NCI-H2081 treated with DMSO at 0.1 percent for 48 hours (cell line): ENCODE data around the gene PIP4K2A.
"Not testable (repeated sequence)": the region's sequence is repeated elsewhere in the genome, so short reads cannot be mapped to it uniquely, and the experiment has no call there.

Experiments used
- DNase-seq: peaks from one replicate; lab custom pipeline; 2025; lab: John Stamatoyannopoulos, UW

Gene PIP4K2A

DNA sequence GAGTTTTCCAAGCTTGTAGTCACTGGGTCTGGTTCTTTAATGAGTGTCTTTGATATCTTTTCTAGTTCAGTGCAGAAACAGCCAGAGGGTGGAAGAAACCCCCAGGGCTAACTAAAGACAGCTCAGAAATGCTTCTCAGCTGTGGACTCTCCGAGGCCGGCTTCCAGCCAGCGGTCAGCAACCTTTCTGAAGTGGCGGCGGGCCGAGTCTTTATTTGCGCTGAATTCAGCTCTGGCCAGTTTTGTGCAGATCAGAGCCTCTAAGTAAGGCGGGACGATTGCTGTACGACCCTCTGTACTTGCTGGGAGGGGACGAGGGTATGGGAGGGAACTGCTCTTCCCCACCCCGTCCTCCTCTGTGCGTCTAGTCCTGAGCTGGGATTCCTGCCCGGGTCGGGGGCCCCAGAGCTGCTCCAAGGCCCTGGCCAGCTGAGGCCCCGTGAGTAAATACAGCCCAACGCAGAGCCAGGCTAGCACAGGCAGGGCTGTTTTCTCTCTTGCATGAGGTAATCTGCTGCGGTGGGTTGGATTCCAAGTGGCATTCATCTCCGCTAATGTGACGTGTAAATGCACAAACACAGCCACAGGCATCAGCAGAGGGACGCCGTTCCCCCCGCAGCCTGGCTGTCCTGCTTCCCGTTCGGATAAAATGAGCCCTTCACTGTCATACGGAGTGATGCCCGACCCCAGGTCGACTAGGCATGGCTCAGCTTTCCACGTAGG, 159.8 kb downstream of the PIP4K2A start:
- no peak for DNase-seq

DNA sequence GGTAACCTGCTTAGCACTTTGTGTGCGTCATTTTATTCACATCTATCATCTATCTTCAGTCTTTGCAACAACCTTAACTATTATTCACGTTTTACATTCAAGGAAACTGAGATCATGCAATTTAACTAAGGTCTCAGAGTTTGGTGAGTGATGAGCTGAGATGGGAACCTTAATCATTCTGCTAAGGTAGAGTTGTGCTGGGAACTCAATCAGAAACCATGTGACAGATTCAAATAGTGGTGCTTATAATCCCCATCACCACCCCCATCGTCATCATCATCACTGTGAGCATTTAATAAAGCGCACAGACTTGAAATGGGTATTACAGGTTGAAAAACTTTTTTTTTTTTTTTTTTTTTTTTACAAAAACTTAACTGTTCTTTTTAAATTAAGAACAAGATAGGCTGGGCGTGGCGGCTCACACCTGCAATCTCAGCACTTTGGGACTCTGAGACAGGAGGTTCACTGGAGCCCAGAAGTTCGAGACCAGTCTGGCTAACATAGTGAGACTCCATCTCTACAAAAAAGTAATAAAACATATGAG, 160.9 kb downstream of the PIP4K2A start:
- no peak for DNase-seq

DNA sequence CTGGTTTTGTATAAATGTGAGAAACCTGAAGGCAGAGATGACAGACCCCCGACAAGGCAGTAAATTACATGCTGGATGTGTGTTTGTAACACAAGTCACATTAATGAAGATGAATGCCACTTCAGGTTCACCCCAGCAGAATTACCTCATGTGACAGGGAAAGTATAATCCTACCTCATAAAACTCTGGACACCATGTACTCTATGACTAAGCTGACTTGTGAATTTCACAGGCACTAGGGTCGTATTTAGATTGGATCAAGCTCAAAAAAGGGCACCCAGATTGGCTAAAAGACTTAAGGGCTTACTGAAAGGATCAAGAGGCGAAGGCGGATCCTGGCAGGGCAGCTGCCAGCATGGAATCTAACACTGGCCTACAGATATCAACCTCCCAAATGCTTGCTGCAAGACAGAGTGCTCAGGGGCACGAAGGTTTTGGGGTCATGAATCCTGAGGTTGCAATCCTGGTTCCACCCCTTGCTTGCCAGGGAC, 161.4 kb downstream of the PIP4K2A start:
- DNase-seq: no peak

DNA sequence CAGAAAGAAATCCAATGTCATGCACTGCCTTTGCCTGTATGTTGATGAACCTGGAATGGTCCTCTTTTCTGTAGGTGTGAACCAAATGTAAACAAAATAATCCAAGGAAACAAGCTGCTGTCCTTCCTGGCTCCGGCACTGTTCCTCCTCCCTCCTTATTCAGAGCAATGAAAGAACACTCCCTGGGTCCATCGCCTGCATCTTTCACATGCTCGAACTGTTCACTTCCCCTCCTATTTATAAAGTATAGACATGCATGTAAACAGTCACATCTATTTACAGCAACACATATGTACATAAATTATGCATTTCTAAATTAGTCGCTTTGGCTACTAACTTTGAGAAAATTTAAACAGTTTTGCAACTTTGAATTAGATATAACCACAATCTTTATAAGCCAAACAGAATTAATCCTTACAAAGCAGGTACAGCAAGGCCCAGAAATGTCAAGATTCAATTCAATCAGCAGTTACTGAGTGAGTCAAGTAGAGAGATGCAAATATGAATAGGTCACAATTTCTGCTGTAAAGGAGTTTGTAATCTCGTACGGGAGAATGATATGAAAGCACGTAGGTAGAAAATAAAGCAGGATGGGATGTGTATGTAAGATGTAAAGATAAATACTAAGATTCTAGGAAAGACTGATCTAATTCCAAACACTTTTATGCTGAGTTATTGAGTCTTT, 162.6 kb downstream of the PIP4K2A start:
- DNase-seq: no peak

DNA sequence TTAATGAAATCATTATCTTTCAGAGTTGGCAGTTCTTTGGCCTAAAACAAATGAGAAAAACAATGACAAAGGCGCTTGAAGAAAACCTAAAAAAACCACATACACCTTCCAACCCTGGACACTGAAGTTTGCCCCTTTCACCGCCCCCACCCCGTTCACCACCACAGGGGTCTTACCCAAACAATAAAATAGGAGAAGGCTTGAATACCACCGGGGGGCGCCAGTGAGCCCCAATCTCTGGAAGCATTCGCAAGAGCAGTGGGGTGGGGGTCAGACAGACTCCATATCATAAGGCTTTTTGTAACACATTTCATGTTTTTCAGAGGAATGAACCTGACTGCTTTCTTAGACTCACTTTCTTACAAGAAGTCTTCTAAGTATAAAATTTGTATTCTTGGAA, 163.6 kb downstream of the PIP4K2A start:
- DNase-seq: no peak

DNA sequence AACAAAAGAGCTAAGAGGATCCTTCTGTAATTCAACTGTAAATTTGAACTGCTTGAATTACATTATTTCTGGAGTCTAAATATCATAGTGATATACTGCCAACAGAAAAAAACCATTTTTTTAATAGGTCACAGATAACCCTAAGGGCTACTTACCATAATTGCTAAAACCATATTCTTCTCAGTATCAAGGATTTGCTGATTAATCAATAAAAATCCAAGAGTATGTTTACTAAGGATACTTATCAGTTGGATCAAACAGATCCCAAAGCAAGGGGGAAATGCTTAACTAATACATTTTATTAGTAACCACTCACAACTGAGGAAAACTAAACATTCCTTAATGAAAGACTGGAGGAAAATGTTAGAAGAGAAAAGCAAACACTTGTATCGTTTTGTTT, 166.0 kb downstream of the PIP4K2A start:
- no peak for DNase-seq

DNA sequence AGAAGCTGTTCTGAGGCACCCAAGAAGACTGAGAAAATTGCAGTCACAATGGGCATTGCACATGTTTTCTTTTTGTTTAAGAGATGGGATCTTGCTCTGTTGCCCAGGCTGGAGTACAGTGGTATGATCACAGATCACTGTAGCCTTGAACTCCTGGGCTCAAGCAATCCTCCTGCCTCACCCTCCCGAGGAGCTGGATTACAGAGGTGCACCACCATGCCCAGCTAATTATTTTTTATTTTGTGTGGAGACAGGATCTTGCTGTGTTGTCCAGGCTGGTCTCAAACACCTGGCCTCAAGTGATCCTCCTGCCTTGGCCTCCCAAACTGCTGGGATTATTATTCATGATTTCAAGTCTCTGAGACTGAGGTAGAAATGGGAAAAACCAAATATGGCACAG, 168.7 kb downstream of the PIP4K2A start:
- DNase-seq: no peak

DNA sequence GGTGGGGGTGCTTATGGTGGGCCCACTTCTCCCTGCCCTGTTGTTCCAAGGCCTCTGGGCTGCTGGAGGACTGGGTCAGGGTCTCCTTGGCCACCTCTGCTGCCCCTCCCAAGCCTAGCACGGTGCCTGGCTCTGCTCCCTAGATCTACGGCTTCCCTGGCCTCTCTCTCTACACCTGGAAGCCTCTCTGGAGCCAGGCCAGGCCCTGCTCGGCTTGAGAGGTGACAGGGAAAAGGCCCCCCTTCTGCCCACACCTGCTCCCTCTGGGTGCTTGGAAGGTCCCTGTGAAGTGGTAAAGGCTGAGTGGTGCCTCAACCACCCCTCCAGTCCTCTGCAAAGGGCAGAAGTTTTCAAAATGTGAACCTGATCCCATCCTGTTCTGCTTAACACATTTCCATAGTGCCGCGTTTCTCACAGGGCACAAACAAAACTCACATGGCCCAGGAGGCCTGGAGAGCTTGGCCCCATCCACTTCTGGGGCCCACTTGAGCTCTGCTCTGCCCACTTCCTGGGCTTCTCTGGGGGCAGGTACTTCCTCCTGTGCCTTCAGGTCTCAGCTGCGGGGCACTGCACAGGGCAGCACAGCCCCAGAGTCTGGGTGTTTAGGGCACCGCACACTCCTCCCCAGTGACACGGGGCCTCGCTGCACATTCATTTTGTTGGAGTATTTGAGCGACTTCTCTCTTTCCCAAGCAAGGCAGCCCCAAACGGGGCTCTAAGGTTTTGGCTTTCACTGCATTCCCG, 169.9 kb downstream of the PIP4K2A start:
- no peak for DNase-seq

DNA sequence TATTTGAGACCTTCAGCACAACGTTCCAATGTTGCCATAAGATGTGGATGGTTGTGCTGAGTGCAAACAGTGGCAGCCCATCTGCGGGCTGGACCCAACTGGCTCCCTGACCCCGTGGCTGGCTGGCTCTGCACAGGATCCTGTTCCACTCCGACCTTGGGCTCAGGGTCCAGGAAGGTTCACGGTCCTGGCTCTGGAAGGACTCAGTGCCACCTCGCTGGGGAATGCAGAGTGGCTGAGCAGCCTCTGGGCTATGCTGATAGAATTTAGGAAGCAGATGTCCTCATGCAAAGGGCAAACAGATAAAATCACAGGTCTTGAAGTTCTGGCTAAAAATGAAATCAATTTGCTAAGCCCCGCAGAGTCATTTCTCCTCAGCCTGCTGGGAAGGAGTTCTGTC, 171.6 kb downstream of the PIP4K2A start:
- no peak for DNase-seq

DNA sequence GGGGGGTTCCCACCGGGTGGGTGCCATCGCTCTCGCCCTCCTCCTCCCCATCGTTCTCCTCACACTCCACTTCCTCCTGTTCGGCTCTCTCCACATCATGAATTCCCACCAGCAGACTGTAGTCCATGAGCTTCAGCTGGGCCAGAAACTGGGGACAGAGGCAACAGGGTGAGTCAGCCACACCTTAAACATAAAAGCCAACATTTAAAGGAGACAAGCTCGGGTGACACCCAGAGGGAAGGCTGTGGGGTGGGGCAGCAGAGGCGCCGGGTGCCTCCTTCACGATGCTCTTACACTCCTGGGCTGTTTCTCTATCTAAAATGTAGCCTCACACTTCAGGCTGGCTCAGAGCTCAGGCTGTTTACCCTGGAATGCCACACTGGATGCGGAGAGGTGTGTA, 172.5 kb downstream of the PIP4K2A start:
- DNase-seq: no peak

DNA sequence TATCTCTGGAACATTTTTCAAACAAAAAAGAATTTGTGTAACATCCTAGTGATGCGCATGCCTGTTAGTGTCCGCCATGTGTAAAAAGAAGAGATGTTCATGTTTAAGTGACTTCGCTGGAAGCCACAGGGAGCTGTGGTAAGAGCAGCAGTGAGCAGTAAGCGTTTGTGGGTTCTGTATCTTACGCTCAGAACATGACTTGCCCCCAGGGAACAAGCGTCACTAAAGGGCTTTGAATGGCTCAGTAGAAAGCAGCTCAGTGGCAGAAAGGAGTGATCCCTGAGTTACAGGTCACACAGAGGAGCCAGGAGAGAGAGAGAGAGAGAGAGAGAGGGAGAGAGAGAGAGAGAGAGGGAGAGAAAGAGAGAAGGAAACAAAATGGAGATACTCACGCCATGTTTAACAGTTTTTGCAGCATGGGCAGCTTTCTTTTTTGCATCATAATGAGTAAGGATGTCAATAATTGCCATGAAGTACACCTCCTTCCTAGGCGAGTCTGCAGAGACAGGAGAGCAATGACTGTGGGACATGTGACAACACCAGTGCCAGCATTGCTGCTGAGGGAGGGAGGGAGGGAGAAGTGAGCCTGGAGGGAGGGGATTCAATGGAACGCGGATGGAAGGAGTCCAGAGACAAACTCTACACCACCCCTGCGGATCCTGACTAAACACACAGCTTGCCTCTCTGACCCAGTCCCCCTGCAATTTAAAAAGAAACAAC, 174.6 kb downstream of the PIP4K2A start:
- no peak for DNase-seq

DNA sequence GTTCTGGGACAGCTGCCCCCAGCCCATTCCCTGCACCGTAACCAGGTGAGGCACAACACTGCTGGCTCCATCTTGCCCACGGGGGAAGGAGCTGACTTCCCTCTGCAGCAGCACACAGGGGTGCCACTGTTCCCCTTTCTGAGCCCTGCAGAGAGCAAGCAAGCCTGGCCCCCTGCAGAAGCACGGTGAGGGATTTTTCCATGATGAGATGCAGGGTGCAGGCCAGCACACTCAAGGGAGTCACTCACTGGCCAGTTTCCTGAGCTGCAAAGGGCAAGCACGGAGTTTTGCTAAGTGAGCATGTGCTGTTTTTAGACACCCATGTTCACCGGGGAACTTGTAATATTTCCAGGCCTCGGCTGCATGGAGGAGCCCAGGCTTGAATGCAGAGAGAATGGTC, 176.6 kb downstream of the PIP4K2A start:
- no peak for DNase-seq

DNA sequence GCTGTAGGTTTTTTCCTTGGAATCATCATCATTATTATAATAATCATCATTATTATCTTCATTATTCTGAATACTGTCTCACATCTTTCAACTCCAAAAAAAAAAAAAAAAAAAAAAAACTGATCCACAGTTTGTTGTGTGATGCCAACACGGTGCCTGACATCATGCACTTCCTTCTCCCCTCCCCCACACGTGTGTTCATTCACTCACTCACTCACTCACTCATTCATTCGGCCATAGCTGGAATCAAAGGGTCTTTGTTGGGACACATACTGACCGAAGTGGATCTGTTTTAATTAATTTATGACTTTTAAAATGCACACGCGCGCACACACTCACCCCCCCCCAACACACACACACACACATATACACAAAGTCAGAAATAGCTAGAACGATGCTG, 177.8 kb downstream of the PIP4K2A start:
- no peak for DNase-seq

DNA sequence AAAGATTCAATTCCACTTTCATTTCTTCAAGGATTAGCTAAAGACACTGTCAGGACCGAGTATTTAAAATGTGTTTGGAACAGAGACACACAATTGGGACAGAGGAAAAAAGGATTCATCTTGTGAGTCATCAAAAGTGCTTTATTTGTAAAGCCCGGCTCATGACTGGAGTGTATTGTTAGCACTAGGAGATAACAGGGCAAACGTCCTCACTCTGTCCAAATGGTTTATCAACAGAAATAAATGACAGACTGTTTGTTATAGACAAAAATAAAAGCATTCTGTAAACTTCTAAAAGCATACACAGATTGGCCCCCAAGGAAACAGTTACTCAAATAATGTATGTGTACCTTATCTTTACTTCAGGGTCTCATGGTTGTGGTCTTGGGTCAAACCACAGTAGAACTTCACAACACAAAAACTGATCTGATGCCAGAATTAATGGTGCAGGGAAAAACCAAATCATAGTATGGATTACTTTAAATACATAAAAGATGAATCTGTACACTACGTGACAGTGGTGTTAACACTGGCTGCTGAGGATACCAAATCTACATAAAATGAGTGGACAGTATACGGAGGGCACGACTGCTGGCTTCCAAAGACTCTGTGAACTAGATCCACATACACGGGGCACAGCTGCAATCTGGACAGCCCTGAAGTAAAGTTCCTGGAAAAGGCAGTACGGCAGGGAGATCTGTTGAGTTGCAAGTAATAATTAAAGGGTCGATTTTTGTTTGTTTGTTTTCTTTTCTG, 179.4 kb downstream of the PIP4K2A start:
- no peak for DNase-seq

DNA sequence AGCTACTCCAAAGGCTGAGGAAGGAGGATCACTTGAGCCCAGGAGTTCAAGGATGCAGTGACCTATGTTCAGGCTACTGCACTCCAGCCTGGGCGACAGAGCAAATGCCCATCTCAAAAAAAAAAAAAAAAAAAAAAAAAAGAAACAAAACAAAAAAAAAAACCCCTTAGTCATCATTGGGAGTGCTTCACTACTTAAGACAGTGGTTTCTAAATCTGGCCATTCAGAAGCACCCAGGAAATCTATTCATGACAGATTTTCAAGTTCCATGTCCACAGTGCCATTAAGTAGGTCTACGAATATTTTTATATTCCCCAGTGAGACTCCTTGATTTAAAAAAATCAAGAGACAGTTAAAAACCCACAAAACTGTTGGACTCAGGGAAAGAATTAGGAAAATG, 182.9 kb downstream of the PIP4K2A start:
- DNase-seq: no peak

DNA sequence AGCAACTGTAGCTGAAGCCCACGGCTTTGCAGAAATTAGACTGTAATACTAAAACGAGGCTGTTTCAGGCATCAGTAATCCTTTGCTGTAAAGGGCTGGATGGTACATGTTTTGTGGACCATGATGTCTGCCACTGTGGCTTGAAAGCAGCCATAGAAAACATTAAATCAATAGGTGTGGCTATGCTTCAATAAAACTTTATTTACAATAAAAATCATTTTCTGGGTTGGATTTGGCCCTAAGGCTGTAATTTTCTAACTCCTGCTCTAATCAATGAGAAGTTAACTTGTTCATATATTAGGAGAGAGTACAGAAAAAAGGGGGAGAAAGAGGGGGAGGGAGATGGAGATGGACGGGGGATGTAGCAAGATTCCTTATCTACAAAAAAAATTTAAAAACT, 183.4 kb downstream of the PIP4K2A start:
- DNase-seq: no peak

DNA sequence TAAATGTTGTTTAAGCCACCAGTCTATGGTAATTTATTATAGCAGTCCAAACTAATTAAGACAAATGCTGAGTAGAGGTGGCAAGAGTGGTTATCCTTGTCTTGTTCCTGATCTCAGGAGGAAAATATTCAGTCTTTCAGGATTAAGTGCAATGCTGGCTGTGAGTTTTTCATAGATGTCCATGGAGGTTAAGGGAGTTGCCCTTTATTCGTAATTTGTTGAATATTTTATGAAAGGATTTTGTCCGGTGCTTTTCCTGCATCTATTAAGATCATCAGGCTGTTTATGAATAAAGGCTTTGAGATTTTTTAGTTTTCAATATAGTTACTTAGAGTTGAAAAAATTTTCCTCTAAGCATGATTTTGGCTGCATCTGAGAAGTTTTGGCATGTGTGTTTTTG, 186.9 kb downstream of the PIP4K2A start:
- no peak for DNase-seq

DNA sequence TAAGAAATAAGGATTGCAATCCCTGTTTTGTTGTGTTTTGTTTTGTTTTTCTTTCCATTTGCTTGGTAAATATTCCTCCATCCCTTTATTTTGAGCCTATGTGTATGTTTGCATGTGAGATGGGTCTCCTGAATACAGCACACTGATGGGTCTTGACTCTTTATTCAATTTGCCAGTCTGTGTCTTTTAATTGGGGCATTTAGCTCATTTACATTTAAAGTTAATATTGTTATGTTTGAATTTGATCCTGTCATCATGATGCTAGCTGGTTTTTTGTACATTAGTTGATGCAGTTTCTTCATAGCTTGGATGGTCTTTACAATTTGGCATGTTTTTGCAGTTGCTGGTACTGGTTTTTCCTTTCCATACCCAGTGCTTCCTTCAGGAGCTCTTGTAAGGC, 190.0 kb downstream of the PIP4K2A start:
- not testable (repeated sequence) for DNase-seq

DNA sequence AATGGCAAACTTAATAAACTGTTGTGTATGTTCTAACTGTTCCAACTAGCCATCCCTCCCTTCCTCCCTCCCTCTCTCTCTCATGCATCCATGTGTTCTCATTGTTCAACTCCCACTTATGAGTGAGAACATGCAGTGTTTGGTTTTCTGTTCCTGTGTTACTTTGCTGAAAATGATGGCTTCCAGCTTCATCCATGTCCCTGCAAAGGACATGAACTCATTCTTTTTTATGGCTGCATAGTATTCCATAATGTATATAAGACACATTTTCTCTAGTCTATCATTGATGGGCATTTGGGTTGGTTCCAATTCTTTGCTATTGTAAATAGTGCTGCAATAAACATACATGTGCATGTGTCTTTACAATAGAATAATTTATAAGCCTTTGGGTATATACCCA, 193.7 kb downstream of the PIP4K2A start:
- DNase-seq: not testable (repeated sequence)

DNA sequence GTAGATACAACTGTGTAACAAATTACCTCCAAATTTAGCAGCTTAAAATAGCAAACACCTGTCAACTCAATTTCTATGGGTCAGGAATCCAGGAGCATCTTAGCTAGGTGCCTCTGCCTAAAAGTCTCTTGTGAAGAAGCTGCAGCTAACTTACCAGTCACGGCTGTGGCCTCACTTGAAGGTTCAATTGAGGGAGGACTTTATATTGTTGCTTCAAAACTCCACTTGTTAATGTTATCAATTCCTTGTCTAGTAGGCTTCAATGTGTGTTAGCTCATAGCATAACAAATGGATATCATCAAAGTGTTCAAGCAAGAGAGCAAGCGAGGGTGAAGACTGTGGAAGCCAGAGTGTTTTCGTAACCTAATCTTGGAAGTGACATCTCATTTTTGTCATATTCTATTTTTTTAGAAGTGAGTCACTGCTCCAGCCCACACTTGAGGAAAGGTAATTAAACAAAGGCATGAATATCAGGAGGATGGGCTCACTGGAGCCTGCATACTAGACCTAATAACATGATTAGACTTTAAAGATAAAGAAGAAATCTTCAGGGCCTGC, 196.1 kb downstream of the PIP4K2A start:
- DNase-seq: no peak

DNA sequence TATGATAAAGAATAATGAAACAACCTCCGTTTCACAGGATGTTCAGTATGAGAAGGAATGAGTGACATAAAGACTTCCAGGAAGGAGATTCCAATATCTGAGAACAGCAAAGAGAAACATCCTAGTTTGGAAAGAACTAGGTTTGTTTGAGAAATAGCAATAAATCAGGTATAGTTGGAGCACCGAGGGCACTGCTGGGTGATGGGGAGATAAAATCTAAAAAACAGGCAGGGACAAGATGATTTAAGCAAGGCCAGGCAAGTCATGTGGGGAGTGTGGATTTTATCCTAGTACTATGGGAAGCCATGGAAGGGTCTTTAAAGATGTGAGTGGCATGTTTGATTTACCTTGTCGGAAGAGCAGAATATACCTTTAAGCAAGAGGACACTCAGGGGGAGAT, 199.4 kb downstream of the PIP4K2A start:
- DNase-seq: no peak
